Urinary bladder (tissue), 4 donors: ENCODE measurements around the gene MYLK. TPM values are rescaled to one million over a fixed set of nuclear protein-coding genes. Genes with fewer than 3 reads are reported as not detected.

Experiments used
- DNase-seq: peaks from one replicate; pipeline ENCODE4 v3.0.0-alpha.2; 2015; ENCODE audit errors: extremely low spot score
- H3K27ac ChIP-seq: one replicate; pipeline ENCODE4 v1.5.1; 2013; ENCODE audit warnings: low read depth, mild to moderate bottlenecking, moderate library complexity
- H3K36me3 ChIP-seq: one replicate; pipeline ENCODE4 v1.6.1; 2013; ENCODE audit warnings: mild to moderate bottlenecking, moderate library complexity; ENCODE audit not compliant: insufficient read depth
- H3K4me1 ChIP-seq: one replicate; pipeline ENCODE4 v1.6.1; 2013; ENCODE audit warnings: mild to moderate bottlenecking, moderate library complexity; ENCODE audit not compliant: insufficient read depth
- H3K4me3 ChIP-seq: one replicate; pipeline ENCODE4 v1.5.1; 2013; ENCODE audit warnings: low read depth, low read length
- WGBS: extraction: QIAGEN DNeasy Blood & Tissue Kit; methylation state at CpG from one replicate; pipeline ENCODE4 v1.1.7; 2013; 5-methylcytosine and 5-hydroxymethylcytosine counted together
- polyA plus RNA-seq: library from polyadenylated mRNA; stranded (reverse); fragments of 200-250 nt; gene quantifications from one replicate; pipeline ENCODE4 v1.2.3, GENCODE V29; 2013
- total RNA-seq: library from RNA; depleted of rRNA; stranded (reverse); fragments of >200 nt; gene quantifications from one replicate; pipeline ENCODE4 v1.2.3, GENCODE V29; 2014
- donor health status: healthy with polysubstance abuse.
- donor health status: healthy.

Gene MYLK
- total and polyA plus RNA-seq, 2 donors: 1,524 to 1,651 TPM

GRCh38 chr3:123778991-123779622, 105.0 kb downstream of the MYLK start:
- no peak for DNase-seq
- no peaks in the 10 kb centered on the region for H3K36me3 ChIP-seq
- peaks cover 2% of the 10 kb centered on the region for H3K4me1 ChIP-seq
- 56% methylated on average over 8 of the region's 8 CpGs for WGBS
- no peak overlapping the region for H3K27ac ChIP-seq
- no peak overlapping the region for H3K4me3 ChIP-seq

GRCh38 chr3:123778525-123778924, 105.6 kb downstream of the MYLK start:
- H3K4me1 ChIP-seq: no peaks in the 10 kb centered on the region
- H3K4me3 ChIP-seq: no peak overlapping the region
- no peak overlapping the region for H3K27ac ChIP-seq
- DNase-seq: no peak
- no peaks in the 10 kb centered on the region for H3K36me3 ChIP-seq
- 94% methylated on average over 7 of the region's 7 CpGs for WGBS

GRCh38 chr3:123776071-123776782, 107.9 kb downstream of the MYLK start:
- 85% methylated on average over 5 of the region's 5 CpGs for WGBS
- Histone ChIP-seq H3K4me3 (no peak overlapping the region), H3K4me1 (no peaks in the 10 kb centered on the region), H3K27ac (no peak overlapping the region), H3K36me3 (no peaks in the 10 kb centered on the region)
- no peak for DNase-seq

GRCh38 chr3:123774474-123774873, 109.7 kb downstream of the MYLK start:
- WGBS: 92% methylated on average over 3 of the region's 3 CpGs
- H3K4me1 ChIP-seq: no peaks in the 10 kb centered on the region
- H3K36me3 ChIP-seq: no peaks in the 10 kb centered on the region
- H3K4me3 ChIP-seq: no peak overlapping the region
- DNase-seq: no peak
- no peak overlapping the region for H3K27ac ChIP-seq

- H3K27ac ChIP-seq: no peak overlapping the region
- no peaks in the 10 kb centered on the region for H3K4me1 ChIP-seq
- WGBS: 60% methylated on average over 7 of the region's 7 CpGs
- DNase-seq: no peak
- no peaks in the 10 kb centered on the region for H3K36me3 ChIP-seq
- H3K4me3 ChIP-seq: no peak overlapping the region
Observed at GRCh38 chr3:123773681-123774431, 110.3 kb downstream of the MYLK start.

GRCh38 chr3:123769356-123769743, 114.8 kb downstream of the MYLK start:
- Histone ChIP-seq H3K4me3 (no peak overlapping the region), H3K36me3 (no peaks in the 10 kb centered on the region), H3K27ac (no peak overlapping the region), H3K4me1 (no peaks in the 10 kb centered on the region)
- no peak for DNase-seq
- 87% methylated on average over 3 of the region's 3 CpGs for WGBS

GRCh38 chr3:123768480-123769355, 115.4 kb downstream of the MYLK start:
- DNase-seq: no peak
- H3K4me3 ChIP-seq: no peak overlapping the region
- H3K27ac ChIP-seq: no peak overlapping the region
- WGBS: 74% methylated on average over 8 of the region's 8 CpGs
- H3K4me1 ChIP-seq: no peaks in the 10 kb centered on the region
- no peaks in the 10 kb centered on the region for H3K36me3 ChIP-seq

GRCh38 chr3:123767564-123768292, 116.4 kb downstream of the MYLK start:
- WGBS: 95% methylated on average over 6 of the region's 6 CpGs
- no peaks in the 10 kb centered on the region for H3K36me3 ChIP-seq
- no peaks in the 10 kb centered on the region for H3K4me1 ChIP-seq
- no peak overlapping the region for H3K27ac ChIP-seq
- no peak for DNase-seq
- no peak overlapping the region for H3K4me3 ChIP-seq

GRCh38 chr3:123767009-123767372, 117.1 kb downstream of the MYLK start:
- 89% methylated on average over 7 of the region's 7 CpGs for WGBS

GRCh38 chr3:123766193-123767008, 117.7 kb downstream of the MYLK start:
- H3K27ac ChIP-seq: no peak overlapping the region
- WGBS: 89% methylated on average over 13 of the region's 13 CpGs
- no peaks in the 10 kb centered on the region for H3K36me3 ChIP-seq
- H3K4me3 ChIP-seq: no peak overlapping the region
- H3K4me1 ChIP-seq: no peaks in the 10 kb centered on the region
- DNase-seq: no peak

More at GRCh38 chr3:123767009-123767372, 117.1 kb downstream of the MYLK start:
- no peaks in the 10 kb centered on the region for H3K4me1 ChIP-seq
- H3K4me3 ChIP-seq: no peak overlapping the region
- H3K27ac ChIP-seq: no peak overlapping the region
- no peak for DNase-seq
- H3K36me3 ChIP-seq: no peaks in the 10 kb centered on the region

GRCh38 chr3:123765475-123766128, 118.5 kb downstream of the MYLK start:
- H3K36me3 ChIP-seq: no peaks in the 10 kb centered on the region
- no peaks in the 10 kb centered on the region for H3K4me1 ChIP-seq
- DNase-seq: no peak
- no peak overlapping the region for H3K4me3 ChIP-seq
- no peak overlapping the region for H3K27ac ChIP-seq
- WGBS: 84% methylated on average over 4 of the region's 4 CpGs

- no peak overlapping the region for H3K4me3 ChIP-seq
- WGBS: 89% methylated on average over 8 of the region's 8 CpGs
- no peak for DNase-seq
- H3K4me1 ChIP-seq: no peaks in the 10 kb centered on the region
- no peaks in the 10 kb centered on the region for H3K36me3 ChIP-seq
- H3K27ac ChIP-seq: no peak overlapping the region
Observed at GRCh38 chr3:123764647-123765046, 119.5 kb downstream of the MYLK start.
